H1 (cell line): ENCODE results near the gene TDRD1. TPM values are rescaled to one million over a fixed set of nuclear protein-coding genes. Genes with fewer than 3 reads are reported as not detected.

Experiments
- CTCF ChIA-PET: fragments of 300-600 bp; sonication (Branson Sonifier 250); formaldehyde crosslinking; loops from one replicate; lab custom pipeline; 2021; ENCODE audit not compliant: partially characterized antibody; lab: Charles Lee
- POLR2A ChIA-PET: fragments of 300-600 bp; sonication (Branson Sonifier 250); formaldehyde crosslinking; loops from one replicate; lab custom pipeline; 2021; ENCODE audit warnings: inconsistent platforms; ENCODE audit not compliant: partially characterized antibody; lab: Charles Lee
- DNase-seq, 2 experiments: peaks; one replicate each; pipeline versions ENCODE4 v3.0.0 to v3.0.0-alpha.2; 2010 to 2022; ENCODE audit warnings: low spot score in 2 of 2, low read depth in 1 of 2, mixed read lengths in 1 of 2
- FAIRE-seq: peaks from 2 replicates; lab custom pipeline; 2011; peaks lifted over from hg19 to GRCh38; lab: Jason Lieb, UNC
- H2AFZ ChIP-seq: 2 replicates; pipeline ENCODE4 v1.8.1; 2012; ENCODE audit warnings: low read length, inconsistent platforms
- H2AK5ac ChIP-seq: 2 replicates; pipeline ENCODE4 v1.6.1; 2013; ENCODE audit warnings: low read depth, low read length
- H2BK120ac ChIP-seq: replicated peaks from 2 replicates; pipeline ENCODE3; 2013; ENCODE audit warnings: low read depth, low read length, inconsistent platforms
- H2BK12ac ChIP-seq: 2 replicates; pipeline ENCODE4 v1.6.1; 2013; ENCODE audit warnings: low read depth, low read length
- H2BK15ac ChIP-seq: 2 replicates; pipeline ENCODE4 v1.6.1; 2013; ENCODE audit warnings: low read length
- H2BK20ac ChIP-seq: 2 replicates; pipeline ENCODE4 v1.6.1; 2013; ENCODE audit warnings: low read length
- H2BK5ac ChIP-seq: 2 replicates; pipeline ENCODE4 v1.6.1; 2013; ENCODE audit warnings: low read depth, low read length
- H3K14ac ChIP-seq: 2 replicates; pipeline ENCODE4 v1.6.1; 2013; ENCODE audit warnings: inconsistent platforms; ENCODE audit not compliant: insufficient read length
- H3K18ac ChIP-seq: 2 replicates; pipeline ENCODE4 v1.6.1; 2013; ENCODE audit warnings: low read length; ENCODE audit errors: extremely low read depth
- H3K23ac ChIP-seq: 2 replicates; pipeline ENCODE4 v1.6.1; 2013; ENCODE audit warnings: inconsistent platforms; ENCODE audit not compliant: insufficient read length
- H3K23me2 ChIP-seq: 2 replicates; pipeline ENCODE4 v1.6.1; 2013; ENCODE audit warnings: low read depth, low read length
- H3K27ac ChIP-seq: 2 replicates; pipeline ENCODE4 v1.6.1; 2011; ENCODE audit warnings: low read depth, low read length, inconsistent platforms
- H3K27me3 ChIP-seq, 4 experiments: replicated peaks in 1 of 4; 1 replicate in 1 of 4; 2 replicates in 3 of 4; pipeline versions ENCODE4 v1.6.1 to v1.8.1; 2011 to 2013; ENCODE audit warnings: low read length in 3 of 4, mild to moderate bottlenecking in 3 of 4, inconsistent platforms in 2 of 4, mixed read lengths in 2 of 4, moderate library complexity in 1 of 4; ENCODE audit not compliant: control insufficient read depth in 3 of 4, insufficient read depth in 3 of 4; ENCODE audit errors: extremely low read depth in 1 of 4
- H3K36me3 ChIP-seq, 4 experiments: 2 replicates each; pipeline versions ENCODE4 v1.6.1 to v1.8.1; 2011 to 2013; ENCODE audit warnings: mild to moderate bottlenecking in 4 of 4, low read length in 3 of 4, moderate library complexity in 2 of 4, control low read depth in 1 of 4, inconsistent platforms in 1 of 4; ENCODE audit not compliant: insufficient read depth in 4 of 4, control insufficient read depth in 2 of 4
- H3K4ac ChIP-seq: replicated peaks from 2 replicates; pipeline ENCODE3; 2013; ENCODE audit warnings: low read length, low read depth, mixed read lengths, inconsistent platforms; ENCODE audit not compliant: insufficient read length
- H3K4me1 ChIP-seq, 4 experiments: replicated peaks in 1 of 4; 1 replicate in 1 of 4; 2 replicates in 3 of 4; pipeline versions ENCODE4 v1.6.1 to v1.8.1; 2011 to 2013; ENCODE audit warnings: low read length in 3 of 4, inconsistent platforms in 2 of 4, mixed read lengths in 1 of 4; ENCODE audit not compliant: insufficient read depth in 4 of 4, control insufficient read depth in 3 of 4
- H3K4me2 ChIP-seq, 2 experiments: 2 replicates each; pipeline versions ENCODE4 v1.6.1 to v1.8.1; 2011 to 2013; ENCODE audit warnings: low read depth in 2 of 2, low read length in 2 of 2, control low read depth in 1 of 2, inconsistent platforms in 1 of 2, mild to moderate bottlenecking in 1 of 2; ENCODE audit not compliant: insufficient read depth in 1 of 2
- H3K4me3 ChIP-seq, 4 experiments: fragments of 200-600, 300-600 bp in 1 of 4; sonication (generic), shearing (Covaris generic), sonication (Bioruptor Twin) in 1 of 4; 2 replicates each; pipeline versions ENCODE4 v1.5.1 to v1.8.1; 2011 to 2016; ENCODE audit warnings: low read length in 4 of 4, low read depth in 3 of 4, control low read depth in 2 of 4, inconsistent platforms in 2 of 4, mild to moderate bottlenecking in 2 of 4, mixed read lengths in 1 of 4, moderate library complexity in 1 of 4; ENCODE audit not compliant: insufficient read depth in 2 of 4; ENCODE audit errors: extremely low read depth in 1 of 4
- H3K56ac ChIP-seq: replicated peaks from 2 replicates; pipeline ENCODE3; 2013; ENCODE audit warnings: low read depth, mild to moderate bottlenecking, mixed read lengths, low read length, inconsistent platforms; ENCODE audit not compliant: insufficient read length
- H3K79me1 ChIP-seq: 2 replicates; pipeline ENCODE4 v1.6.1; 2013; ENCODE audit warnings: low read depth, low read length, control low read depth
- H3K79me2 ChIP-seq, 2 experiments: 2 replicates each; pipeline versions ENCODE4 v1.6.1 to v1.8.1; 2012 to 2013; ENCODE audit warnings: low read length in 2 of 2, mild to moderate bottlenecking in 2 of 2, inconsistent platforms in 1 of 2; ENCODE audit not compliant: insufficient read depth in 2 of 2, control insufficient read depth in 1 of 2
- H3K9ac ChIP-seq, 4 experiments: replicated peaks in 1 of 4; 1 replicate in 1 of 4; 2 replicates in 3 of 4; pipeline versions ENCODE4 v1.6.1 to v1.8.1; 2011 to 2013; ENCODE audit warnings: low read depth in 3 of 4, low read length in 3 of 4, control low read depth in 2 of 4, mild to moderate bottlenecking in 2 of 4, moderate library complexity in 2 of 4, inconsistent platforms in 1 of 4; ENCODE audit errors: extremely low read depth in 1 of 4
- H3K9me3 ChIP-seq, 2 experiments: 2 replicates each; pipeline versions ENCODE4 v1.6.1 to v1.8.1; 2012 to 2013; ENCODE audit warnings: mild to moderate bottlenecking in 2 of 2, moderate library complexity in 2 of 2, control low read depth in 1 of 2, inconsistent platforms in 1 of 2, low read depth in 1 of 2, low read length in 1 of 2, mixed read lengths in 1 of 2; ENCODE audit not compliant: insufficient read depth in 2 of 2
- H4K20me1 ChIP-seq, 2 experiments: replicated peaks in 1 of 2; 2 replicates each; pipeline versions ENCODE3 to v1.8.1; 2011 to 2013; ENCODE audit warnings: inconsistent platforms in 2 of 2, low read length in 2 of 2, mild to moderate bottlenecking in 1 of 2; ENCODE audit not compliant: insufficient read depth in 2 of 2, control insufficient read depth in 1 of 2
- H4K5ac ChIP-seq: 2 replicates; pipeline ENCODE4 v1.6.1; 2013; ENCODE audit warnings: low read length, low read depth, mixed read lengths, inconsistent platforms; ENCODE audit not compliant: insufficient read length
- H4K8ac ChIP-seq: 2 replicates; pipeline ENCODE4 v1.8.0; 2013; ENCODE audit warnings: mild to moderate bottlenecking, moderate library complexity, low read length, inconsistent platforms; ENCODE audit not compliant: insufficient read depth; ENCODE audit errors: extremely low read depth
- H4K91ac ChIP-seq: replicated peaks from 2 replicates; pipeline ENCODE3; 2013; ENCODE audit warnings: low read length, mixed read lengths, inconsistent platforms; ENCODE audit not compliant: insufficient read length
- EP300 ChIP-seq, 2 experiments: IDR thresholded peaks; 1 replicate in 1 of 2; 2 replicates in 1 of 2; pipeline ENCODE4 v1.6.1; 2011 to 2012; ENCODE audit warnings: low read depth in 2 of 2, low read length in 2 of 2, mild to moderate bottlenecking in 2 of 2, borderline replicate concordance in 1 of 2, inconsistent platforms in 1 of 2, moderate library complexity in 1 of 2
- RFX5 ChIP-seq: IDR thresholded peaks from 2 replicates; pipeline ENCODE4 v1.6.1; 2011; ENCODE audit warnings: low read depth, low read length, improper control_type of control experiment, borderline replicate concordance
- WGBS, 2 experiments: shearing (Covaris generic) in 1 of 2; methylation state at CpG; one replicate each; pipeline versions ENCODE4 v1.1.6 to v1.1.7; 2013 to 2015; ENCODE audit warnings: low lambda C conversion rate in 2 of 2, mixed read lengths in 2 of 2, inconsistent platforms in 1 of 2, low coverage in 1 of 2, missing lambda C conversion rate in 1 of 2; ENCODE audit not compliant: insufficient replicate concordance in 2 of 2, insufficient coverage in 1 of 2, insufficient read length in 1 of 2; ENCODE audit errors: extremely low coverage in 1 of 2, missing lambda C conversion rate in 1 of 2; 5-methylcytosine and 5-hydroxymethylcytosine counted together
- polyA plus RNA-seq, 7 experiments: library from polyadenylated mRNA; depleted of rRNA in 3 of 7; stranded (reverse) in 5 of 7; unstranded in 2 of 7; fragments of >200 nt in 5 of 7; fragments of 200-250 nt in 2 of 7; gene quantifications; 1 replicate in 5 of 7; 2 replicates in 1 of 7; 4 replicates in 1 of 7; pipeline versions ENCODE4 v1.2.1 to v1.2.3, GENCODE V29; 2011 to 2013; ENCODE audit warnings: missing spikeins in 2 of 7, mixed read lengths in 2 of 7
- total RNA-seq: library from RNA; stranded (reverse); fragmentation: NEBNext Ultra II Directional; extraction: Animal tissue kit (Norgen Biotek cat#: 25700); gene quantifications from 2 replicates; pipeline ENCODE4 v1.2.1, GENCODE V29; 2021

The TDRD1 gene
- total and polyA plus RNA-seq, 2 of the 8 experiments (the other 6 are each of a cell fraction or from before 2014, with no cell fraction given) = 0.02 to 0.71 TPM

GRCh38 chr10:114259824-114260223 is 80.7 kb downstream of the TDRD1 start:
- H2BK12ac ChIP-seq = no peak overlapping the region
- H3K9ac ChIP-seq = no peak overlapping the region
- H3K18ac ChIP-seq = no peak overlapping the region
- H2BK20ac ChIP-seq = no peak overlapping the region
- no peaks in the 10 kb centered on the region for H3K79me2 ChIP-seq
- WGBS, 2 experiments = 97% methylated on average over 10 of the region's 10 CpGs; no CpG with 5 or more reads in 1 of the 2 experiments
- H3K4ac ChIP-seq = no peak overlapping the region
- DNase-seq = no peak
- H2AK5ac ChIP-seq = no peak overlapping the region
- no peak overlapping the region for H3K4me2 ChIP-seq
- no peak for FAIRE-seq
- no peak overlapping the region for H4K91ac ChIP-seq
- H3K4me1 ChIP-seq = no peaks in the 10 kb centered on the region
- H3K79me1 ChIP-seq = no peaks in the 10 kb centered on the region; the same call in 1 of the 2 replicates
- ChIA-PET POLR2A (no interaction called here), CTCF (interaction anchor here (1.0 to 1.9 kb wide), 3 partner anchors 10 to 461 kb away, joined by 3 to 7 read pairs (median 4); no protein-coding TSS in a partner anchor)
- H2BK120ac ChIP-seq = no peak overlapping the region
- H3K56ac ChIP-seq = no peak overlapping the region
- no peak overlapping the region for H3K14ac ChIP-seq
- H3K36me3 ChIP-seq = no peaks in the 10 kb centered on the region
- H3K4me3 ChIP-seq = no peak overlapping the region
- no peaks in the 10 kb centered on the region for H3K23me2 ChIP-seq
- H2BK15ac ChIP-seq = no peak overlapping the region
- no peaks in the 10 kb centered on the region for H3K9me3 ChIP-seq
- H3K27ac ChIP-seq = no peak overlapping the region
- H4K8ac ChIP-seq = no peak overlapping the region
- no peak overlapping the region for H4K5ac ChIP-seq
- no peak overlapping the region for H2BK5ac ChIP-seq
- no peak overlapping the region for H3K23ac ChIP-seq
- H2AFZ ChIP-seq = no peak overlapping the region
- H4K20me1 ChIP-seq = no peaks in the 10 kb centered on the region
- no peaks in the 10 kb centered on the region for H3K27me3 ChIP-seq
- TF ChIP-seq EP300 (IDR thresholded peaks at IDR 0.05; ENCODE audit: borderline replicate concordance in 1 of 2, low read depth in 2 of 2, low read length in 2 of 2) = no peak
- no peak for TF ChIP-seq RFX5
